ENCODE measurements around the gene IGFL1.
"Not testable (repeated sequence)": the region's sequence is repeated elsewhere in the genome, so short reads cannot be mapped to it uniquely, and the experiment has no call there.

IGFL1 gene

DNA sequence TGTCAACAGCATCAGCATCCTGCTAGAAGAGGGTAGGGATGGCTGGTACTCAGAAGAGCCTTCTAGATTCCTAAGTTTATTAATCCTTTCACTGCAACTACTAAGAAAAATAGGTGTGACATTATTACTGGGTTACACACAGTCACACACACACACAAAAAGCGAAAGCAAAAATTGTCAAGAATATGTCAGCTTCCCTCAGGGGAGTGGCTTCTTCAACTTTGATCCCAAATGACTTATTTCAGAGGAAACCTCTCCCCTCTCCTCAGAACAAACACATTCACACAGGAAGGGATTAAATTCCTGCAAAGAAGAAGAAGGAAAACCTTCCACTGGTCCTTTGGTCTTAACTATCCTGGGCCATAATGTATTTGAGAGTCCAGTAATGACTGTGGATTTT is 20.1 kb upstream of the IGFL1 start:
- no peak for DNase-seq (ENCODE audit: low read depth)
- no peak overlapping the region for H3K4me3 ChIP-seq (ENCODE audit: control insufficient read depth, low read depth, low read length)
- TF ChIP-seq, protein P1, sequence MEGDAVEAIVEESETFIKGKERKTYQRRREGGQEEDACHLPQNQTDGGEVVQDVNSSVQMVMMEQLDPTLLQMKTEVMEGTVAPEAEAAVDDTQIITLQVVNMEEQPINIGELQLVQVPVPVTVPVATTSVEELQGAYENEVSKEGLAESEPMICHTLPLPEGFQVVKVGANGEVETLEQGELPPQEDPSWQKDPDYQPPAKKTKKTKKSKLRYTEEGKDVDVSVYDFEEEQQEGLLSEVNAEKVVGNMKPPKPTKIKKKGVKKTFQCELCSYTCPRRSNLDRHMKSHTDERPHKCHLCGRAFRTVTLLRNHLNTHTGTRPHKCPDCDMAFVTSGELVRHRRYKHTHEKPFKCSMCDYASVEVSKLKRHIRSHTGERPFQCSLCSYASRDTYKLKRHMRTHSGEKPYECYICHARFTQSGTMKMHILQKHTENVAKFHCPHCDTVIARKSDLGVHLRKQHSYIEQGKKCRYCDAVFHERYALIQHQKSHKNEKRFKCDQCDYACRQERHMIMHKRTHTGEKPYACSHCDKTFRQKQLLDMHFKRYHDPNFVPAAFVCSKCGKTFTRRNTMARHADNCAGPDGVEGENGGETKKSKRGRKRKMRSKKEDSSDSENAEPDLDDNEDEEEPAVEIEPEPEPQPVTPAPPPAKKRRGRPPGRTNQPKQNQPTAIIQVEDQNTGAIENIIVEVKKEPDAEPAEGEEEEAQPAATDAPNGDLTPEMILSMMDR (IDR thresholded peaks at IDR 0.05; ENCODE audit: control insufficient read depth, insufficient read depth, low read depth, low read length, missing control alignments): no peak

DNA sequence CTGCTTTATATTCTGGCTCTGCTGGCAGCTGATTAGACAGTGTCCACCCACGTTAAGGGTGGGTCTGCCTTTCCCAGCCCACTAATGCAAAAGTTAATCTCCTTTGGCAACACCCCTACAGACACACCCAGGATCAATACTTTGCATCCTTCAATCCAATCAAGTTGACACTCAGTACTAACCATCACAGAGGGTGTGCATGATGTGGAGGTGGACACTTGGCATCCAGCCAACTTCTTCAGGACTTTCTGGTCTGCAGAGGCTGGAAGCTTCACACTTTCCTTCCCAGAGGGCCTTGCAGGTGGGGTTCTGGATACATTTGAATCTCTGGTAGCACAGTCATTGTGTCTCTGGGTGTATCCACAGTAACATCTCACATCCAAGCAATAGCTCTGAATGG is 18.9 kb upstream of the IGFL1 start:
- DNase-seq (ENCODE audit: low read depth): no peak
- H3K4me3 ChIP-seq (ENCODE audit: control insufficient read depth, low read depth, low read length): no peak overlapping the region
- TF ChIP-seq, protein P1 (IDR thresholded peaks at IDR 0.05; ENCODE audit: control insufficient read depth, insufficient read depth, low read depth, low read length, missing control alignments): no peak

DNA sequence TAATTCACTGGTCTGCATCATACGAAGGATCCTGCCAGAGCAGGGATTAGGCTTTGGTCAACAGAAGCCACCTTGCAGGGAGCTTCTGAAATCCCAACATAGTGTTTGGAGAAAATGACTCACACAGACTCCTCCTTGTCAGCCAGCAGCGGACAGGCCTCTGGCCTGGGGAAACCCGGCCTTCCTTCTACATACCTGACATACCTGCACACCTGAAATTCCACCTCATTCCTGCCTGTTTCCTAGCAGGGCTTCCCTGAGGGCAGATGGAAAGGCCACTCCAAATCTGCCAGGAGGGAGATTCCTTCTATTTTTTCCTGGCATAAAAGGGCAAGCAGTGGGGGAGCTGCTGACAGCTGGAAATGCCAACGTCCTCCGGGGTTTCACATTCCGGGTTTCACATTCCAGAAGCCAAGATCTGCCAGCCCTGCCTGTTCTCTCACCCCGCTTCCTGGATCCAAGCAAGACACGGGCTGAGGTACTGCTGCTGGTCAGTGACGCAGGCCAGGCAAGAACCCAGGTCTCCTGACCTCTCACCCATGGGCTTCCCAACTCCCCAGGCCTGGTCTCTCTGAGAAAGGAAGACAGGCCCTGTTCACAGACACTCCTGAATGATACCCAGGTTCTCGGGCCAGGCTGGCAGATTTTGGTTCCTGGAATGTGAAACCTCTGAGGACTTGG is 18.2 kb upstream of the IGFL1 start:
- TF ChIP-seq, protein P1 (IDR thresholded peaks at IDR 0.05; ENCODE audit: control insufficient read depth, insufficient read depth, low read depth, low read length, missing control alignments): no peak

DNA sequence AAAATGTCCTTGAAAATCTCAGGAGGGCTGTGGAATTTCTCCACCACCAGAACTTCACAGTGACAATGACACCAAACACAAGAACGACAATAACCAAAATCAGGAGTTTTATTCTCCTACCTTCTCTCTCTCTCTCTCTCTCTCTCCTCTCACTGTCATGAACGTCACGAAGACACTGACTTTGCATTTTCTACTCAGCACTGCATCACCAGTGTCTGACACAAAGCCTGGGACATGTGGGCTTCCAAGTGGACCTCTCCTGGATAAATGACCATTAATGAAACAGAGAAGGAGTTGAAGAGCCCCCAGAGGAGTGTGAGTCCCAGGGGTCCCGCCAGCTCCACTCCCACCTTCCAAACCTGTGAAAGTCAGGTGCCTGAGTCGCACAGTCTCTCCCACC is 16.9 kb upstream of the IGFL1 start:
- not testable (repeated sequence) for DNase-seq (ENCODE audit: low read depth)

More for the DNA sequence above, 18.2 kb upstream of the IGFL1 start:
- H3K4me3 ChIP-seq (ENCODE audit: control insufficient read depth, low read depth, low read length): no peak overlapping the region
- no peak for DNase-seq (ENCODE audit: low read depth)

DNA sequence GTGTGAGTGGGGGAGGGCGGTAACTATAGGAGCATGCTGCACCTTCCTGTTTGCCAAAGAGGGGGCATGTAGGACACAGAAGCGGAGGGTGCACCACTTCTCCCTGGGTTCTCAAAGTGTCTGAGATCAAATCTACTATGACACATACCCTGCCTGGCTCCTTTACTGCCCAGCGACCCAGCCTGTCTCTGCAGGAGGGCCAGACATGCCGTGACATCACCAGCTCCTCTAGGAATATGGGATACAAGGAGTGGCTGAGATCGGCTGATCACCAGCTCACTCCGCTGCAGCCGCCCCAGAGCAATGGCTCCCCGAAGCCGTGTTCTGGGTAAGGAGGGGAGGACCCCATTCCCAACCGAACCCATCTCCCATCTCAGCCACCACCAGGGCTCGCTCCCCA is 16.4 kb upstream of the IGFL1 start:
- DNase-seq (ENCODE audit: low read depth): no peak
- H3K4me3 ChIP-seq (ENCODE audit: control insufficient read depth, low read depth, low read length): no peak overlapping the region
- TF ChIP-seq, protein P1 (IDR thresholded peaks at IDR 0.05; ENCODE audit: control insufficient read depth, insufficient read depth, low read depth, low read length, missing control alignments): no peak

More for the DNA sequence above, 16.9 kb upstream of the IGFL1 start:
- not testable (repeated sequence) for H3K4me3 ChIP-seq (ENCODE audit: control insufficient read depth, low read depth, low read length)

DNA sequence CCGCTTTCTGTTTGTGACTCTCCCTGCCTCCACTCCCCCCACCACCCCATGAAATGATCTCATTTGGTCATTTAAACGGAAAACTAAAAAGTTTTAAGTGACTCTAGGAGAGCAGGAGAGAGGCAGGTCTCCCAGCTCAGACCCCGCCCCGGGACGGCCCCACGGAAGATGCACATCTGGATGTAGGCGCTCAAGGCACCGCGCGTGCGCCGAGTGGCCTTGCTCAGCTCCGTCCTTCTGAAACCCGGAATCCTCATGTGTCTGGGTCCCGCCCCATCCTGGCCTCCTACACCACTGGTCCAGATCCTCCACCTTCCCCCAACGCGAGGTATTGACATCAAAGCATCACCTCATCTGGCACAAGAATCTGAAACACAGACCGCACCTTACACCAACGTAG is 15.7 kb upstream of the IGFL1 start:
- TF ChIP-seq, protein P1 (IDR thresholded peaks at IDR 0.05; ENCODE audit: control insufficient read depth, insufficient read depth, low read depth, low read length, missing control alignments): no peak
- no peak overlapping the region for H3K4me3 ChIP-seq (ENCODE audit: control insufficient read depth, low read depth, low read length)
- no peak for DNase-seq (ENCODE audit: low read depth)

DNA sequence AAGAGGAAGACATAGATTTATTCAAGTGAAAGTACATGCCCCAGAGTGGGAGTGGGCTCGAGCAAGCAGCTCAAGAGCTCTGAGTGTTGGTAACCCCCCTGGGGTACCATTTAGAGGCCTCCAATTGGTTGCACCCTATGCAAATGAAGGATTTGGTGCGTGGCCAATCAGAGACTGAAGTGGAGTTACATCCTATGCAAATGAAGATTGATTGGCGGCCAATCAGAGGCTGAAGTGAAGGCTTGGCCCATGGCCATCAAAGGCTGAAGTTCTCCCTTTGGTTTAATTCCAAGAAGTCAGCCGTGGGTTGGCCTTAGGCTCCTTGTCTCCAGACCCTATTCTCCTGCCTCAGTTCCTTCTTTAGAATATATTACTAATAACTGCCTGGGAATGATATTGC is 12.9 kb upstream of the IGFL1 start:
- DNase-seq (ENCODE audit: low read depth): no peak
- TF ChIP-seq, protein P1 (IDR thresholded peaks at IDR 0.05; ENCODE audit: control insufficient read depth, insufficient read depth, low read depth, low read length, missing control alignments): no peak
- H3K4me3 ChIP-seq (ENCODE audit: control insufficient read depth, low read depth, low read length): no peak overlapping the region

Data from AG09309 (cell line).